Muscle layer of colon (tissue), 2 donors: Measurements from ENCODE around the gene PTX3.

Experiments
- H3K27ac ChIP-seq: one replicate; pipeline ENCODE4 v1.7.0; 2013; ENCODE audit warnings: low read depth, mild to moderate bottlenecking, low read length, moderate library complexity
- H3K27me3 ChIP-seq, 2 donors: one replicate each; pipeline ENCODE4 v1.7.0; 2013; ENCODE audit warnings: low read length in 2 of 2, mild to moderate bottlenecking in 2 of 2; ENCODE audit not compliant: insufficient read depth in 2 of 2, control insufficient read depth in 1 of 2
- H3K36me3 ChIP-seq: one replicate; pipeline ENCODE4 v1.7.0; 2013; ENCODE audit warnings: mild to moderate bottlenecking, low read length; ENCODE audit not compliant: insufficient read depth
- H3K4me1 ChIP-seq: one replicate; pipeline ENCODE4 v1.7.0; 2013; ENCODE audit warnings: mild to moderate bottlenecking, low read length; ENCODE audit not compliant: insufficient read depth
- H3K4me3 ChIP-seq, 2 donors: one replicate each; pipeline ENCODE4 v1.7.0; 2013; ENCODE audit warnings: low read length in 2 of 2, low read depth in 1 of 2, mild to moderate bottlenecking in 1 of 2, moderate library complexity in 1 of 2
- H3K9ac ChIP-seq: one replicate; pipeline ENCODE4 v1.7.0; 2013; ENCODE audit warnings: low read length
- H3K9me3 ChIP-seq: one replicate; pipeline ENCODE4 v1.7.0; 2013; ENCODE audit warnings: mild to moderate bottlenecking, low read length
- donor health status: abdominal sarcoma.
- donor health status: Adenocarcinoma of cecum.

The PTX3 gene

GRCh38 chr3:157407769-157408168 lies 28.9 kb upstream of the PTX3 start:
- no peaks in the 10 kb centered on the region for H3K27me3 ChIP-seq
- no peaks in the 10 kb centered on the region for H3K36me3 ChIP-seq

GRCh38 chr3:157408499-157409149 lies 28.0 kb upstream of the PTX3 start:
- Histone ChIP-seq H3K4me3 (no peak overlapping the region), H3K36me3 (no peaks in the 10 kb centered on the region), H3K9ac (no peak overlapping the region), H3K27me3 (no peaks in the 10 kb centered on the region), H3K4me1 (no peaks in the 10 kb centered on the region), H3K27ac (no peak overlapping the region), H3K9me3 (no peaks in the 10 kb centered on the region)

More at GRCh38 chr3:157407769-157408168, 28.9 kb upstream of the PTX3 start:
- H3K4me1 ChIP-seq, result no peaks in the 10 kb centered on the region
- H3K9me3 ChIP-seq, result no peaks in the 10 kb centered on the region
- H3K4me3 ChIP-seq, result no peak overlapping the region
- H3K9ac ChIP-seq, result no peak overlapping the region
- H3K27ac ChIP-seq, result no peak overlapping the region

- Histone ChIP-seq H3K27me3 (no peaks in the 10 kb centered on the region), H3K9ac (no peak overlapping the region), H3K27ac (no peak overlapping the region), H3K4me1 (no peaks in the 10 kb centered on the region), H3K36me3 (no peaks in the 10 kb centered on the region), H3K4me3 (no peak overlapping the region), H3K9me3 (no peaks in the 10 kb centered on the region)
Observed at GRCh38 chr3:157409516-157409915, 27.1 kb upstream of the PTX3 start.

GRCh38 chr3:157410945-157411344 lies 25.7 kb upstream of the PTX3 start:
- Histone ChIP-seq H3K4me1 (no peaks in the 10 kb centered on the region), H3K9me3 (no peaks in the 10 kb centered on the region), H3K36me3 (no peaks in the 10 kb centered on the region), H3K9ac (no peak overlapping the region), H3K27ac (no peak overlapping the region), H3K4me3 (no peak overlapping the region), H3K27me3 (no peaks in the 10 kb centered on the region)

- no peak overlapping the region for H3K27ac ChIP-seq
- H3K27me3 ChIP-seq, result no peaks in the 10 kb centered on the region
- H3K9me3 ChIP-seq, result no peaks in the 10 kb centered on the region
- no peak overlapping the region for H3K4me3 ChIP-seq
- no peaks in the 10 kb centered on the region for H3K36me3 ChIP-seq
- H3K4me1 ChIP-seq, result no peaks in the 10 kb centered on the region
- no peak overlapping the region for H3K9ac ChIP-seq
Observed at GRCh38 chr3:157412323-157412855, 24.3 kb upstream of the PTX3 start.

- Histone ChIP-seq H3K36me3 (no peaks in the 10 kb centered on the region), H3K27me3 (no peaks in the 10 kb centered on the region), H3K27ac (no peak overlapping the region), H3K9ac (no peak overlapping the region), H3K4me3 (no peak overlapping the region), H3K9me3 (no peaks in the 10 kb centered on the region), H3K4me1 (no peaks in the 10 kb centered on the region)
Observed at GRCh38 chr3:157414861-157415260, 21.8 kb upstream of the PTX3 start.

DNA sequence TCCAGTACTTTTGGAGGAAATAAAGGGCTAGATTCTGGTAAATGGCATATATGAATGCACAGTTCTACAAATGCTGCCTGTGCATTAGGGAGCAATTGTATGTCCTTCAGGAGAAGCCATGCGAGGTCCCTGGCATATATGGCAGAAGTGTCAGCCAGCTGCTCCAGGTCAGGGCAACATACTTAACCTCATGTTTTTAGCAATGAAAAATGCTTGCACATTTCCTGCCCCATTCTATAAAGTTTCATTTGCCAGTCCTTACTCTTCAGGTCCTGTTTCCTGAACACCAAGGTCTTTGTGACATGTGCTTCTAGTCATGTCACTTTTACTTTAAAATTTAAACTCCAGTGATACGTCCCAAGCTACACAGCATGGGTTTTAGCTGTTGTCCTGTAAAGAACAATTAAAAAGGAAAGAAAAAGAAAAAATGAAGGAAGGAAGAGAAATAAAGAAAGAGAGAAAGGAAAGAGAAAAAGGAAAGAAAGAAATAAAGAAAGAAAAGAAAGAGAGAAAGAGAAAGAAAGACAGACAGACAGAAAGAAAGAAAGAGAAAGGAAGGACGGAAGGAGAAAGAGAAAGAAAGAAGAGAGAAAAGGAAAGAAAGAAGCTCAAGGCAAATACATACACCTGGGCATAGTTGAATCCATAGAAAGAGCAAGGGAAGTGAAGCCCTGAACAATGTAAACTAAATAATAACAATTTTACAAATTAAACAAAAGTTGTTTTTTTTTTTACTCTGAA lies 20.1 kb upstream of the PTX3 start:
- Histone ChIP-seq H3K9ac (no peak overlapping the region), H3K27me3 (no peaks in the 10 kb centered on the region), H3K36me3 (no peaks in the 10 kb centered on the region), H3K4me1 (no peaks in the 10 kb centered on the region), H3K4me3 (no peak overlapping the region), H3K27ac (no peak overlapping the region), H3K9me3 (no peaks in the 10 kb centered on the region)

GRCh38 chr3:157417247-157417646 lies 19.4 kb upstream of the PTX3 start:
- H3K4me1 ChIP-seq, result no peaks in the 10 kb centered on the region
- H3K36me3 ChIP-seq, result no peaks in the 10 kb centered on the region
- H3K27ac ChIP-seq, result no peak overlapping the region
- no peak overlapping the region for H3K9ac ChIP-seq
- H3K27me3 ChIP-seq, result no peaks in the 10 kb centered on the region
- H3K9me3 ChIP-seq, result no peaks in the 10 kb centered on the region
- no peak overlapping the region for H3K4me3 ChIP-seq

GRCh38 chr3:157418104-157418503 lies 18.5 kb upstream of the PTX3 start:
- no peaks in the 10 kb centered on the region for H3K36me3 ChIP-seq
- no peak overlapping the region for H3K9ac ChIP-seq
- no peaks in the 10 kb centered on the region for H3K9me3 ChIP-seq
- no peak overlapping the region for H3K27ac ChIP-seq
- H3K27me3 ChIP-seq, result no peaks in the 10 kb centered on the region
- H3K4me3 ChIP-seq, result no peak overlapping the region
- no peaks in the 10 kb centered on the region for H3K4me1 ChIP-seq

- H3K27me3 ChIP-seq, result no peaks in the 10 kb centered on the region
- H3K4me1 ChIP-seq, result no peaks in the 10 kb centered on the region
- H3K9ac ChIP-seq, result no peak overlapping the region
- H3K9me3 ChIP-seq, result no peaks in the 10 kb centered on the region
- H3K27ac ChIP-seq, result no peak overlapping the region
- H3K36me3 ChIP-seq, result no peaks in the 10 kb centered on the region
- H3K4me3 ChIP-seq, result no peak overlapping the region
Observed at GRCh38 chr3:157420606-157421130, 16.0 kb upstream of the PTX3 start.

GRCh38 chr3:157423337-157423736 lies 13.3 kb upstream of the PTX3 start:
- Histone ChIP-seq H3K36me3 (no peaks in the 10 kb centered on the region), H3K9me3 (no peaks in the 10 kb centered on the region), H3K27ac (no peak overlapping the region), H3K4me3 (no peak overlapping the region), H3K9ac (no peak overlapping the region), H3K27me3 (no peaks in the 10 kb centered on the region), H3K4me1 (no peaks in the 10 kb centered on the region)
